ENCODE results near the gene HIPK4. TPM values are rescaled to one million over a fixed set of nuclear protein-coding genes. Genes with fewer than 3 reads are reported as not detected.
"Not testable (repeated sequence)": the region's sequence is repeated elsewhere in the genome, so short reads cannot be mapped to it uniquely, and the experiment has no call there.

Gene HIPK4
- total and polyA plus RNA-seq, 2 of the 4 experiments (the other 2 are of a cell fraction), result 0.12 to 0.18 TPM

DNA sequence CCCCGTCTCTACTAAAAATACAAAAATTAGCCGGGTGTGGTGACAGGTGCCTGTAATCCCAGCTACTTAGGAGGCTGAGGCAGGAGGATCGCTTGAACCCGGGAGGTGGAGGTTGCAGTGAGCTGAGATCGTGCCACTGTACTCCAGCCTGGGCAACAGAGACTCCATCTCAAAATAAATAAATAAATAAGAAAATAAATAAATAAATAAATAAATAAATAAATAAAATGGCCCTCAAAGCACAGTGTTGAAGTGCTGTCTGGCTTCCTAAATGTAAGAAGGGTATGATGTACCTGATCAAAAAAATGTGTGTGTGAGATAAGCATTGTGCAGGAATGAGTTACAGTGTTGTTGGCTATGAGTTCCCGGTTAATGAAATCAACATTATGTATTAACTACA, 56.9 kb downstream of the HIPK4 start:
- H2AK9ac ChIP-seq (replicated peaks; ENCODE audit: low read depth, low read length, poor library complexity); H3K23ac ChIP-seq (ENCODE audit: low read depth, low read length); H3K4me2 ChIP-seq (ENCODE audit: low read depth, low read length); H3K27ac ChIP-seq (ENCODE audit: insufficient read depth, low read length); H2BK20ac ChIP-seq (ENCODE audit: low read depth, low read length); H4K8ac ChIP-seq (ENCODE audit: low read depth in 2 of 2, low read length in 2 of 2); H2BK15ac ChIP-seq (ENCODE audit: low read depth, low read length); H3K9me1 ChIP-seq (ENCODE audit: insufficient read depth, low read length); DNase-seq; H3K9ac ChIP-seq (ENCODE audit: low read depth, low read length); H3K14ac ChIP-seq (replicated peaks; ENCODE audit: low read depth, low read length); H2AK5ac ChIP-seq (ENCODE audit: low read depth, low read length); H2BK5ac ChIP-seq (ENCODE audit: low read depth, low read length, poor library complexity, severe bottlenecking); H3K56ac ChIP-seq (ENCODE audit: extremely low read depth, insufficient read depth, low read length); H2AFZ ChIP-seq (replicated peaks; ENCODE audit: low read length, poor library complexity); H2BK120ac ChIP-seq (ENCODE audit: low read depth, low read length); H4K5ac ChIP-seq (ENCODE audit: low read depth, low read length); H3K27me3 ChIP-seq (ENCODE audit: control insufficient read depth, insufficient read depth, low read length); H3K4ac ChIP-seq (ENCODE audit: low read depth, low read length); H3K9me3 ChIP-seq (ENCODE audit: control insufficient read depth, insufficient read depth, low read length); in situ Hi-C loops (cut with MboI; ENCODE audit: low sequenced_read_pairs); CTCF ChIA-PET; H3K4me3 ChIP-seq (ENCODE audit: insufficient read depth, low read depth, low read length); dilution Hi-C loops (cut with HindIII; ENCODE audit: low sequenced_read_pairs, unreplicated experiment); ATAC-seq (ENCODE audit: low read depth); H3K4me1 ChIP-seq (ENCODE audit: control insufficient read depth, insufficient read depth, low read length); H4K20me1 ChIP-seq (ENCODE audit: insufficient read depth, low read length); intact Hi-C loops (cut with micrococcal nuclease); H3K18ac ChIP-seq (ENCODE audit: low read depth, low read length); POLR2A ChIA-PET (ENCODE audit: unreplicated experiment); BruUV-seq (replicated peaks); H4K91ac ChIP-seq (ENCODE audit: insufficient read depth, low read depth, low read length): not testable (repeated sequence)
- peaks cover 0 to 25% of the 10 kb centered on the region in 2 experiments; a peak in 3 of 4 replicates for H3K79me1 ChIP-seq (ENCODE audit: low read depth in 1 of 2, low read length in 2 of 2)
- H3K36me3 ChIP-seq (ENCODE audit: control insufficient read depth, insufficient read depth, low read length), result peaks cover 42% of the 10 kb centered on the region
- no CpG with 5 or more reads among the region's 6 CpGs for whole genome bisulfite sequencing, 2 experiments (ENCODE audit: extremely low coverage in 2 of 2, insufficient read length in 1 of 2)

Data from IMR-90 (cell line).